GM08714 (cell line): Measurements from ENCODE around the gene BLOC1S3.

Experiments used
- H3K4me3 ChIP-seq: fragments of 200-500 bp; sonication (Bioruptor generic); 2 replicates; pipeline ENCODE4 v1.5.1; 2014; ENCODE audit warnings: mild to moderate bottlenecking, low read length, inconsistent platforms
- ZNF274 ChIP-seq: IDR thresholded peaks from 2 replicates; pipeline ENCODE4 v1.6.1; 2012; ENCODE audit warnings: mild to moderate bottlenecking, low read depth, low read length

The BLOC1S3 gene

DNA sequence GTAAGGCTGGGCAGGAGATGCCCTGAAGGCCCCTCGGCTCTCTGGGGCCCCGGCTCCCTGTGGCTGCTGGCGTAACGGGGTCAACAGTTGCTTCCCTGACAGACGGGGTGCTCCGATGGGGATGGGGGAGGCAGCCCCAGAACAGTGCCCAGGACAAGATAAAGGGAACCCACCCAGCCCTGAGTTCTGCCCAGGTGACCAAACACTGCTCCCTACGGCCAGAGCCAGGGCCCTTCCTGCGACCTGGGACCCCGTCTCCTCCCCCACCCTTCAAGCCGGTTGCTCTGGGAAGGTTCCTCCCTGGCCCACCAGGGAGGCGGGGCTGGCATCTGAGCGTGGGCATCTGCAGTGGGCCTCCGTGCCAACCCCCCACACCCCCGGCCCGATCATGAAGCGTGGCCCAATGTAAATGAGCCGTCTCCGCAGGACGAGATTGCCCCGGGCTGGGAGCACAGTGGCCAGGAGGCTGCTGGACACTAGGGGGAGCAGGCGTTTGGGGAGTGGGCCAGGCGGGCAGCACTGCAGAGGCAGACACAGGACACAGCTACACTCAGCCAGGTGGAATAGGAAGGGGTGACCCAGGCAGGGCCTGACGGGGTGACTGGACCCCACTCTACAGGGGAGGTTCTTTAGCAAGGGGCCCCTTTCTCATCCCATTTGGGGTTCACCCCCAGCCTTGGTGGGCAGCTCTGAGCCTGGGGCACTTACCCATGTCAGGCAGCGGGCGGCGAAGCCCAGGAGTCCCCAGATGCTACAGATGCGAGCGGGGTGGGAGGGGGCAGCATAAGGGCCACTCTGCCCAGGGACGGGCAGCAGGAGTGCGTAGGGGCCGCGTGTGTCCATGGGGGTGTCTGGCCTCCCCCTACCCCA lies 16.6 kb upstream of the BLOC1S3 start:
- H3K4me3 ChIP-seq, result no peak overlapping the region
- TF ChIP-seq ZNF274, result no peak

GRCh38 chr19:45162608-45163143 lies 15.9 kb upstream of the BLOC1S3 start:
- no peak for TF ChIP-seq ZNF274
- H3K4me3 ChIP-seq, result no peak overlapping the region

- TF ChIP-seq ZNF274, result no peak
- H3K4me3 ChIP-seq, result no peak overlapping the region
Observed at GRCh38 chr19:45163156-45163555, 15.4 kb upstream of the BLOC1S3 start.

DNA sequence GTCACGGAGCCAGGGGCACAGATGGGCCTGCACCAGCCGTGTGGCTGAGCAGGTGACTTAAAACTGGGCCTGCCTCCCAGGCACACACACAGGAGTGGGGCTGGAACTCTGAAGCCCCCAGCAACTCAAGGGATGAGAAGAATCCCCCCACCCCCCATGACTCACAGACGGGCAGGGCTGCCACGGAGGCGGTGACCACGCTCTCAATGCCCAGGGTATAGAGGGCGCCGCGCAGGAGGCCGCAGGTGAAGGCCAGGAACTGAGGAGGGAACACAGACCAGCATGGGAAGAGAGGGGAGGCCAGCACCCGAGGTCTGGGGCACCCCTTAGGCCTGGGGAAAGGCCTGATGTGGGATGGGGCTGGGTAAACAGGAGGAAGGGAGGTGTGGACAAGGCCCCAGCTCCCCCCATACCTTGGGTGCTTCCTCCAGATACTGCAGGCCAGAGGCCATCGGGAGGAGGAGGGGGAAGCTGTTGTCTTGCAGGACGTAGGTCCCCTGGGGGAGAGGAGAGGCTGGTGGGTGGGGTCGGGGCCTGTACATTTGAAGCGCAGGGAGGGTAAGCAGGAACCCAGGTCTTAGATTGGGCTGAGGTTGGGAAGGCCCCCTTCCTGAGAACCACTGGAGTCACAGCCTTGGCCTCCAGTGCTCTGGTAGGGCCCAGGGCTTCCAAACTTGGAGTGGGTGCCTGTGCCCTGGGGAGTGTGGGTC lies 14.7 kb upstream of the BLOC1S3 start:
- no peak for TF ChIP-seq ZNF274
- no peak overlapping the region for H3K4me3 ChIP-seq

- H3K4me3 ChIP-seq, result no peak overlapping the region
- no peak for TF ChIP-seq ZNF274
Observed at GRCh38 chr19:45164577-45165335, 13.8 kb upstream of the BLOC1S3 start.

DNA sequence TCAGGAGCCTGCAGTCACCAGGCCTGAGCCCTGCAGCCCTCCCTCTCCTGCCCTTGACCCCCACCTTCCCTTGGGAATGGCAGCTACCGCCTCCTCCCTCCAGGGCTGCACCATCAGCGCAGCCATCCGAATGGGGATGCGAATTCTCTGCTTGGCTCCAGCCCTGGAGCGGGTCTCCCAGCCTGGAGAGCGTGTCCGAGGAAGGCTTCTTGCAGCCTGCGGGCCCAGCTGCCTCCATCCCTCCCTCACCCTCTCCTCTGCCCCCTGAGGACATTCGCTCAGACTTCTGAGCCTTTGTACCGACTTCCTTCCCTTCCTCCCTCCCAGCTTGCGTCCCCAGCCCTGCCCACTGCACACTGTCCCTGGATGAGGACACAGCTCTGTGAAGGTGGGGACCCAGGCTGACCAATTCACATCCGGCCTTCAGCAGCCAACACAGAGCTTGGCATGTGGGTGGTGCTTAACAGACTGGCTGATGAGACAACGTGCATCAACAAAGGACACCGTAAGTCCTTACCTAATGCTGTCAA lies 11.8 kb upstream of the BLOC1S3 start:
- no peak overlapping the region for H3K4me3 ChIP-seq
- no peak for TF ChIP-seq ZNF274

DNA sequence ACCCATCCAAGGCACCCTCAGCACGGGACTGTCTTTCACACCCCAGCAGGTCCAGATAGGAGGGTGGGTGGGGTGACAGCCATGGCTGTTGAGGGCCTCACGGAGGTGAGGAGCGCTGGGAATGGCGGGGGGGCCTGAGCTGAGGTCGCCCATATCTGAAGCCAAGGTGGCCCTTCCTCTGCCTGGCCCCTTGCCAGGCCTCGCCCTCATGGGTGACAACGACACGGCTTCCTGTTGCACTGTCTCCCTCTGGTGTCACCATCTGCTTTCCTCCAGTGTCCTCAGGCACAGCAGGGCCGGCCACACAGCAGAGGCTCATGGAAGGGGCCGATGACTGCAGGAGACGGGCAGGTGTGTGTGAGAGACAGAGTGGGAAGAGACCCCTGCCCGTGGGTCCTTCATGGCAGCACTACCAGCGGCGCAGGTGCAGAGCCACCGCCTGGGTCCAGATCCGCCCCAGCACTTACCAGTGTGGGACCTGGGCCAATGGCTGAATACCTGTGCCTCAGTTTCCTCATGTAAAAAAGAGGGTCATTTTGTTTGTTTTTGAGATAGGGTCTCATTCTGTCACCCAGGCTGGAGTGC lies 9.7 kb upstream of the BLOC1S3 start:
- H3K4me3 ChIP-seq, result no peak overlapping the region
- no peak for TF ChIP-seq ZNF274

- no peak for TF ChIP-seq ZNF274
- H3K4me3 ChIP-seq, result no peak overlapping the region
Observed at GRCh38 chr19:45169602-45170001, 9.0 kb upstream of the BLOC1S3 start.

DNA sequence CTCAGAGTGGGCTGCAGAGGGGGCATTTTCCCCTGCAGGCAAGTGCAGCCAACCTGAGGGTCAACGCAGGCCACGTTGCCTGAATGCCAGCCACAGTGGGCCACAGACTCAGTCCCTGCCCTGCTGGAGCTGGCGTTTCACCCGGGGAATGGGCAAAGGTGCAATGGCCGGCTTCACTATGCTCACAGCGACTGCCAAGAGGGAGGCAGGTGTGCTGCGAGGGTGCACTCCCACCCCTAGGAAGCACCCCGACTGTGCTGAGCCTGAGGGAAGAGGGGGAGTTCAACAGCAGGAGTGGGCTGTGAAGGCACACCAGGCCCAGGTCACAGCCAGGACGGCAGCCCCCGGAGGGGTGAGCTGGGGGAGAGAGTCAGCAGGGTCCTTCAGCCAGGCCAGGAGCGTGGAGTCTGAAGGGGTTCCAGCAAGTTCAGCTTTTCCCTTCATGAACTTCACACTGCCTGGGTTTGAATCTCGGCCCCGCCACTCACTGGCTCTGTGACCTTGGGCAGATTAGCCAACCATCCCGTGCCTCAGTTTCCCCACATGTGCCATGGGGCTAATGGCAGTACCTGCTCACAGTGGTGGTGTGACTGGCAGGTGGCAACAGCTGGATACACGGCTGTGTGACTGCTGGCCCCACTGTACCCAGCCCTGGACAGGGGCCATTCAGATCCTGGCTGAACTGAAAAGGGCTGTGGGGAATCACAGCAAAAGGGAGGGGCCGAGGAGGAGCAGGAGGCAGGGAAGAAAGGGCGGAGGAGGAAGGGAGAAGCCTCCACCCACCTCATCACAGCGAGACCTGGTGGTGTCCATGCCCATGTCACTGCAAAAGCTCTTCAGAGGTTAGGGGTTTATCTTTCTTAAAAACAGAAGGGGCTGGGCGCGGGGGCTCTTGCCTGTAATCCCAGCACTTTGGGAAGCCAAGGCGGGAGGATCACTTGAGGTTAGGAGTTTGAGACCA lies 8.2 kb upstream of the BLOC1S3 start:
- TF ChIP-seq ZNF274, result no peak
- H3K4me3 ChIP-seq, result no peak overlapping the region

GRCh38 chr19:45171211-45171623 lies 7.4 kb upstream of the BLOC1S3 start:
- H3K4me3 ChIP-seq, result no peak overlapping the region
- no peak for TF ChIP-seq ZNF274

DNA sequence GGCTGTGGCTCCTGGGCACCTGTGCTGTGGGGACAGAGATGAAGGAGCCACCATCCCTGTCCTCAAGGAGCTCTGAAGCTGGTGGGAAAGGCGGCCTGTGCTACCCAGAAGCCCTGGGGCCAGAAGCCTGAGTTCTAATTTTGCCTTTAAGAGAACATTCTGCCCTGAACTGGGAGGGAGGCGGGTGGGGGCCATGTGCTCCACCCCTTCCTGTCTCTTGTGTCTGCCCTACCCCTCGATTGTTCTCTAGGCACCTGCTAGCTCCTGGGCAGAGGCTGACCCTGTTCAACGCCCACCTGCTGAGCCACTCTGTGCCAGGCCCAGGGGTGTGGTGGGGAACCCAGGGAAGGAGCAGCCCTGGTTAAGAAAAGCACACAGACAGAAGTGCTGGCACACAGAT lies 6.4 kb upstream of the BLOC1S3 start:
- TF ChIP-seq ZNF274, result no peak
- H3K4me3 ChIP-seq, result no peak overlapping the region

DNA sequence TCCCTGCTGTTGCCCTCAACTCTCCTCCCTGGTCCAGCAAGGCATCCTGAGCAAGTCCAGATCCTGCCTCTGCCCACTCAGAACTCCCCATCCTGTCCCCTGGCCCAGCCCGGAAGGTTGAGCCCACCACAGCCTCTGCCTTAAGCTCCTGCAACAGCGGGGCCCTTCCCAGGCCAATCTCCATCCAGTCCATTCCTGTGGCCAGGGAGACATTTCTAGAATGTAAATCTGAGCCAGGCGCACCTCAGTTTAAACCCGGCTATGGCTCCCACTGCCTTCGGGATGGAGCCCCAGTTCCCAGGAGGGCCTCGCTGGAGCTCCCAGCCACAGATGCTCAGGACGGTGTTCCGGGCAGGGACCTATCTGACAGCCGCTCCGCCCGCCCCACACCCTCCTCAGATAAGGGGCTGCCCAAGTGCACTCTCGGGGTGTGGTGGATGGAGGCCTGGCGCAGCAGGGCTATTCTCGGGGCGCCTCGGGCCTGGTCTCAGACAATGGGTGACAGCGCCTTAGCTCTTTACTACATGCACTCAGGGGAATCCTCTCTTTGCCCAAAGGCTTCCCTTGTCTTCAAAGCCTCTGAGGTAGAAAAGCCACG lies 5.9 kb upstream of the BLOC1S3 start:
- no peak for TF ChIP-seq ZNF274
- no peak overlapping the region for H3K4me3 ChIP-seq
